Esophagus squamous epithelium (tissue), 5 donors: Measurements from ENCODE around the gene APIP. TPM values are rescaled to one million over a fixed set of nuclear protein-coding genes. Genes with fewer than 3 reads are reported as not detected.

Source experiments
- DNase-seq: peaks from one replicate; lab custom pipeline; 2025; lab: John Stamatoyannopoulos, UW
- H3K27ac ChIP-seq, 4 donors: fragments of 200-600 bp; sonication (generic); one replicate each; pipeline ENCODE4 v1.5.1; 2016 to 2019; ENCODE audit warnings: mild to moderate bottlenecking in 1 of 4
- H3K27me3 ChIP-seq, 4 donors: fragments of 200-600 bp; sonication (generic); 1 replicate in 3 of 4; 2 replicates in 1 of 4; pipeline versions ENCODE4 v1.5.1 to v1.6.0; 2017 to 2021; ENCODE audit warnings: antibody characterized with exemption in 1 of 4
- H3K36me3 ChIP-seq, 3 donors: fragments of 200-600 bp; sonication (generic); one replicate each; pipeline ENCODE4 v1.5.1; 2016 to 2019
- H3K4me1 ChIP-seq, 3 donors: fragments of 200-600 bp; sonication (generic); one replicate each; pipeline ENCODE4 v1.5.1; 2017 to 2019
- H3K4me3 ChIP-seq, 4 donors: fragments of 200-600 bp; sonication (generic); 1 replicate in 3 of 4; 2 replicates in 1 of 4; pipeline ENCODE4 v1.5.1; 2016 to 2019; ENCODE audit warnings: mild to moderate bottlenecking in 2 of 4, moderate library complexity in 1 of 4
- H3K9me3 ChIP-seq, 3 donors: fragments of 200-600 bp; sonication (generic); one replicate each; pipeline ENCODE4 v1.5.1; 2016 to 2019
- POLR2A ChIP-seq, 4 donors: fragments of 450-650 bp; IDR thresholded peaks; one replicate each; pipeline ENCODE4 v1.6.1; 2017; ENCODE audit warnings: antibody characterized with exemption in 4 of 4, mild to moderate bottlenecking in 4 of 4, moderate library complexity in 3 of 4
- WGBS, 2 donors: methylation state at CpG; one replicate each; pipeline ENCODE4 v1.1.5; 2018; 5-methylcytosine and 5-hydroxymethylcytosine counted together
- intact Hi-C: fragments of 100-400 bp; cut with DNase I; formaldehyde crosslinking; loops from one replicate; pipeline ENCODE4 v1.15.0; 2022
- total RNA-seq, 4 donors: library from RNA; depleted of rRNA; stranded (reverse); fragments of >200 nt; gene quantifications; one replicate each; pipeline ENCODE4 v1.1.0, GENCODE V29; 2016
- TF ChIP-seq, protein P1 (sequence below), 6 experiments: fragments of 450-650 bp in 4 of 6; fragments of 200-600 bp in 2 of 6; sonication (generic) in 2 of 6; IDR thresholded peaks; one replicate each; pipeline ENCODE4 v1.5.1; 2016 to 2019; ENCODE audit warnings: antibody characterized with exemption in 6 of 6, mild to moderate bottlenecking in 4 of 6, moderate library complexity in 4 of 6
- donor health status: DM: yes; HTN: yes; CAD: no.

APIP gene
- total RNA-seq, 4 donors from 2014 or later: 11.5 to 21.9 (median 17.2) TPM

DNA sequence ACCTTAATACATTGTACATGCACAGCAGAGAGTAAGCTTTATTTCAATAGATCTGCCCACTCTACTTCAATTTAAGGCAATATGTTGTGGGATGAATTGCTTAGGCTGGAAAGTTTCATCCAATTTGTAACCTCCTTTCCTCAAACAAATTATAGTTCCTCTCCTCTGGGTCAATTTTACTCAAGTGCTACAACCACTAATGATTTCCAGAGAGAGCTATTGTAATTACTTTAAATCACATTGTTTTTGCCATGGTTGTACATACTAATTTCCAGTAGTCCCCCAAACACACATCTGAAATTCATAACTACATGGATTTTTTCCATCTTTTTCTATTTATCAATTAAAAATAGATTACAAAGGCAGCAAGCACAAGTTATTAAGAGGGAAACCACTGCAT is 72.9 kb downstream of the APIP start:
- Histone ChIP-seq H3K9me3 (no peaks in the 10 kb centered on the region), H3K27ac (no peak overlapping the region), H3K4me1 (peaks cover 0 to 32% (median 16%) of the 10 kb centered on the region in 3 donors), H3K4me3 (no peak overlapping the region), H3K27me3 (peaks cover 0 to 6% (median 0%) of the 10 kb centered on the region in 4 donors), H3K36me3 (no peaks in the 10 kb centered on the region)
- intact Hi-C loops: no loop called here
- TF ChIP-seq, protein P1, sequence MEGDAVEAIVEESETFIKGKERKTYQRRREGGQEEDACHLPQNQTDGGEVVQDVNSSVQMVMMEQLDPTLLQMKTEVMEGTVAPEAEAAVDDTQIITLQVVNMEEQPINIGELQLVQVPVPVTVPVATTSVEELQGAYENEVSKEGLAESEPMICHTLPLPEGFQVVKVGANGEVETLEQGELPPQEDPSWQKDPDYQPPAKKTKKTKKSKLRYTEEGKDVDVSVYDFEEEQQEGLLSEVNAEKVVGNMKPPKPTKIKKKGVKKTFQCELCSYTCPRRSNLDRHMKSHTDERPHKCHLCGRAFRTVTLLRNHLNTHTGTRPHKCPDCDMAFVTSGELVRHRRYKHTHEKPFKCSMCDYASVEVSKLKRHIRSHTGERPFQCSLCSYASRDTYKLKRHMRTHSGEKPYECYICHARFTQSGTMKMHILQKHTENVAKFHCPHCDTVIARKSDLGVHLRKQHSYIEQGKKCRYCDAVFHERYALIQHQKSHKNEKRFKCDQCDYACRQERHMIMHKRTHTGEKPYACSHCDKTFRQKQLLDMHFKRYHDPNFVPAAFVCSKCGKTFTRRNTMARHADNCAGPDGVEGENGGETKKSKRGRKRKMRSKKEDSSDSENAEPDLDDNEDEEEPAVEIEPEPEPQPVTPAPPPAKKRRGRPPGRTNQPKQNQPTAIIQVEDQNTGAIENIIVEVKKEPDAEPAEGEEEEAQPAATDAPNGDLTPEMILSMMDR (IDR thresholded peaks at IDR 0.05): no peak
- no peak for TF ChIP-seq POLR2A (IDR thresholded peaks at IDR 0.05)
- no peak for DNase-seq

DNA sequence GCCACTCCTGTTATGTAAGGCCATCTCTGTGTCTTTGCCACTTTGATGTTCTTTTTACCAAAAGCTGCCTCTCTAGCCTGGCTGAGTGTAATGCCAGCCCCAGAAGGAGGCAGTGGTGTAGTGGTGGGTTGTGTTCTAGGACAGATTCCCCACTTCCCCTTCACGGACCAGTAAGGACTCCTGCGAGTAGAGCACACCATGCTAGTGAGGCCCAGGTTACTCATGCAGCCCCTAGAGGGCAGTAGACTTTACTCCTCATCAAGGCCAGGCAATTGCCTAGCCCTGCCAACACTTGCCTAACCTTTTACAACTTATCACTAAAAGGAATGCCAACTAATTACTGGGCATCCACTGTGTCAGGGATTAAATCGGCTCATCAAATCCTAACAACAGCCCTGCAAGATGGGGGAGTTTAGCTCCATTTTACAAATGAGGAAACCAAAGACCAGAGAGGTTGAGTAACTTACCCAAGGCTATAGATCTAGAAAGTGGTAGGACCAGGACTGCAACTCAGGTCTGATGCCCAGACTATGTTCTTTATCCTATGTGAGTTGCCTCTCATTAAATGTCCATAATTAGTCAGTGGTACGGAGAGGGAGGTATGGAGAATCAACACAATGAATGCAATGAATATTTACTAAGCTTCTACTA is 75.3 kb downstream of the APIP start:
- no peak for TF ChIP-seq POLR2A (IDR thresholded peaks at IDR 0.05)
- TF ChIP-seq, protein P1 (IDR thresholded peaks at IDR 0.05): peak in 5 of 6 experiments; percentile 44 to 75 (median 53)
- no peaks in the 10 kb centered on the region for H3K27me3 ChIP-seq
- no peaks in the 10 kb centered on the region for H3K9me3 ChIP-seq
- 48 to 81% methylated on average over 2 of the region's 4 CpGs for WGBS, 2 donors
- no peak overlapping the region for H3K4me3 ChIP-seq
- DNase-seq: no peak
- H3K4me1 ChIP-seq: peaks cover 12 to 56% (median 32%) of the 10 kb centered on the region in 3 donors
- intact Hi-C loops: no loop called here
- peak overlapping the region in 3 of 4 donors; percentile 25 to 63 (median 63) for H3K27ac ChIP-seq
- H3K36me3 ChIP-seq: no peaks in the 10 kb centered on the region

DNA sequence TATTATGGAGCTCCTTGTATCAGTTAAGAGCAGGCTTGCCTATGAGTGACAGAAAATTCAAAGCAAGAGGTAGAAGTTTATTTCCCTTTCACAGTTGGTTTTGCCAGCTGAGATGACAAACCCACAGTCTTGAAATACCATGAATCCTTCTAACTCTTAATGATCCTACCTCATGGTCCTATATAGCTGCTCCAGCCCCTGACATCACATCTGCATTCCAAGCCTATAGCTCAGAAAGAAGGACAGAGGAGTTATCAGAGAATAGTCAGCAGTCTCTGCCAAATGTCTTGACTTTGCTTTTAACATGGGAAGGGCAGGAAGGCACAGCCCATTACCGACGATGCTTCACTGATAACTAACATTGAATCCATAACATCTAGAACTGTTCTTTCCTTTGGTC is 76.2 kb downstream of the APIP start:
- no peak for TF ChIP-seq POLR2A (IDR thresholded peaks at IDR 0.05)
- TF ChIP-seq, protein P1 (IDR thresholded peaks at IDR 0.05): no peak
- Histone ChIP-seq H3K36me3 (no peaks in the 10 kb centered on the region), H3K27me3 (no peaks in the 10 kb centered on the region), H3K27ac (peak overlapping the region in 3 of 4 donors; percentile 25 to 63 (median 63)), H3K4me3 (no peak overlapping the region), H3K4me1 (peaks cover 12 to 60% (median 32%) of the 10 kb centered on the region in 3 donors), H3K9me3 (no peaks in the 10 kb centered on the region)
- intact Hi-C loops: no loop called here
- no peak for DNase-seq
- WGBS, 2 donors: 79 to 90% methylated on average over 2 of the region's 2 CpGs

DNA sequence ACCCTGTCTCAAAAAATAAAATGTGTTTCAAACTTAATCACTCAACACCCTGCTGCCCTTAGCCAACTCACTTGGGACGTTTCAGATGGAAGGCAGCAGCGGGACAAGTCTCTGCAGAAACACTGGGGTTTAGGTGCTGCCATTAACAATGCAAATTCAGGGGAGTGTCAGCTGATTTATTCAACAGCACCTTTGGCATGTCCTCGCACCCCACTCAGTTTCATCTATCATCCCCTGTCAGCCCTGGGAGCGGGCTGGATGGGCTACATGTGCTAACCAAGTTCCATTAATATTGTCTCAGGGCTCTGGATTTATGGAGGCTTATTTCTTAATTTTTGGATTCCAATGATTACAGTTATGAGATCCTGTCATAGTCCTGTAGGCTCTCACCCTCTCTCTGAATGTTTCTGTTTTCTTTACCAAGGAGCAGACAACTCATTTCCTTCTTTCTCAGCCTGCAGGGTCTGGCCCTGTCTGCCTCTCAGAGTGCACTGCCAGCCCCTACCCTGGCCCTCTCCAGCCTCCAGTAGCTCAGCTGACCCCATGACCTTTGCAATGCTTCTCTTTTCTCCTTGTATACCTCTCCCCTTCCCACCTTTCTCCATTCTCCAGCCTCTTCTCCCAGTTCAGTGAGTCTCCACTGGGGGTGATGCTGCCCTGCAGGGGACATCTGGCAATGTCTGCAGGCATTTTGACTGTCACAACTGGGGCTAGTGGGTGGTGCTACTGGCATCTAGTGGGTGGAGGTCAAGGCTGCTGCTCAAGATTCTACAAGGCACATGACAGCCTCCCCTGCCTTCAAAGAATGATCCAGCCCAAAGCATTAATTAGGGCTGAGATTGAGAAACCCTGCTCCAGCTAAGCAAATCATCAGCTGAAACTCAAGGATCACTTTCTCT is 79.0 kb downstream of the APIP start:
- H3K27ac ChIP-seq: peak overlapping the region; percentile 71 to 87 (median 81)
- H3K27me3 ChIP-seq: no peaks in the 10 kb centered on the region
- no peaks in the 10 kb centered on the region for H3K36me3 ChIP-seq
- 31% methylated on average over 4 of the region's 4 CpGs for WGBS, 2 donors
- no peak overlapping the region for H3K4me3 ChIP-seq
- H3K9me3 ChIP-seq: no peaks in the 10 kb centered on the region
- TF ChIP-seq, protein P1 (IDR thresholded peaks at IDR 0.05): peak in 3 of 6 experiments; percentile 24 to 54 (median 36)
- TF ChIP-seq POLR2A (IDR thresholded peaks at IDR 0.05): no peak
- DNase-seq: no peak
- intact Hi-C loops: no loop called here
- H3K4me1 ChIP-seq: peaks cover 12 to 80% (median 32%) of the 10 kb centered on the region in 3 donors

DNA sequence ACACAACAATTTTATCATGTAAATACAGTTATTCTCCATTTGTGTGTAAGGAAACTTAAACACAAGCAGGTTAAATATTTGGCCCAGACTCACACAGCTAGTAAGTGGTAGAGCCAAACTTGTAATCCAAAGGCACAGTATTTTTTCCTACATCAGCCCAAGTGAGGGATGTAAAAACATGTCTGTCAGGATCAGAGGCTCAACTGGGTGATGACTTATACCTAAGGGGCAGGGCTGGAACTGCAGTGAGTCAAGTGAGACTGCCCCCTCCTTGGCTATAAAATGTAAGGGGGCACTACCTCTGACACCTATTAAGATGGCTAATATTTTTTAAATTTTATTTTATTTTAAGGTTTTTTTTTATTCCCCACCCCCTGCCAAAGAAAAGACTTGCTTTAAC is 82.6 kb downstream of the APIP start:
- no peak for TF ChIP-seq POLR2A (IDR thresholded peaks at IDR 0.05)
- TF ChIP-seq, protein P1 (IDR thresholded peaks at IDR 0.05): peak in 2 of 6 experiments; percentile 5 to 15
- Histone ChIP-seq H3K4me1 (peaks cover 12 to 54% (median 16%) of the 10 kb centered on the region in 3 donors), H3K27ac (peak overlapping the region in 3 of 4 donors; percentile 28 to 75 (median 71)), H3K27me3 (no peaks in the 10 kb centered on the region), H3K4me3 (no peak overlapping the region), H3K36me3 (no peaks in the 10 kb centered on the region), H3K9me3 (no peaks in the 10 kb centered on the region)
- intact Hi-C loops: no loop called here
- DNase-seq: no peak
